NB4 (cell line): ENCODE data around the gene SPATA31D1.

Experiments
- POLR2A ChIP-seq: IDR thresholded peaks from 2 replicates; pipeline ENCODE4 v1.6.1; 2011; ENCODE audit warnings: mild to moderate bottlenecking; ENCODE audit not compliant: insufficient read length; ENCODE audit errors: extremely low read depth
- TF ChIP-seq, protein P1 (sequence below): IDR thresholded peaks from one replicate; pipeline ENCODE4 v1.5.1; 2012; ENCODE audit warnings: low read depth, low read length
- TF ChIP-seq, protein P2 (sequence below): IDR thresholded peaks from 2 replicates; pipeline ENCODE4 v1.6.1; 2011; ENCODE audit warnings: low read depth, low read length

- TF ChIP-seq, protein P1, sequence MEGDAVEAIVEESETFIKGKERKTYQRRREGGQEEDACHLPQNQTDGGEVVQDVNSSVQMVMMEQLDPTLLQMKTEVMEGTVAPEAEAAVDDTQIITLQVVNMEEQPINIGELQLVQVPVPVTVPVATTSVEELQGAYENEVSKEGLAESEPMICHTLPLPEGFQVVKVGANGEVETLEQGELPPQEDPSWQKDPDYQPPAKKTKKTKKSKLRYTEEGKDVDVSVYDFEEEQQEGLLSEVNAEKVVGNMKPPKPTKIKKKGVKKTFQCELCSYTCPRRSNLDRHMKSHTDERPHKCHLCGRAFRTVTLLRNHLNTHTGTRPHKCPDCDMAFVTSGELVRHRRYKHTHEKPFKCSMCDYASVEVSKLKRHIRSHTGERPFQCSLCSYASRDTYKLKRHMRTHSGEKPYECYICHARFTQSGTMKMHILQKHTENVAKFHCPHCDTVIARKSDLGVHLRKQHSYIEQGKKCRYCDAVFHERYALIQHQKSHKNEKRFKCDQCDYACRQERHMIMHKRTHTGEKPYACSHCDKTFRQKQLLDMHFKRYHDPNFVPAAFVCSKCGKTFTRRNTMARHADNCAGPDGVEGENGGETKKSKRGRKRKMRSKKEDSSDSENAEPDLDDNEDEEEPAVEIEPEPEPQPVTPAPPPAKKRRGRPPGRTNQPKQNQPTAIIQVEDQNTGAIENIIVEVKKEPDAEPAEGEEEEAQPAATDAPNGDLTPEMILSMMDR = no peak
- TF ChIP-seq, protein P2, sequence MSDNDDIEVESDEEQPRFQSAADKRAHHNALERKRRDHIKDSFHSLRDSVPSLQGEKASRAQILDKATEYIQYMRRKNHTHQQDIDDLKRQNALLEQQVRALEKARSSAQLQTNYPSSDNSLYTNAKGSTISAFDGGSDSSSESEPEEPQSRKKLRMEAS = no peak
- no peak for TF ChIP-seq POLR2A
These were observed 12.2 kb upstream of the SPATA31D1 start for GRCh38 chr9:81976351-81976750.
